HG03139 (cell line): ENCODE measurements around the gene PELI2.

Experiments
- ATAC-seq: cut with Tn5 transposase; IDR thresholded peaks from one replicate; pipeline ENCODE4 v1.9.1; 2021; ENCODE audit not compliant: unreplicated experiment

The PELI2 gene

GRCh38 chr14:56117765-56118610 lies at the start of gene PELI2:
Gene PELI2, plus strand, starts transcription at chr14:56118411. Its CDS starts 250 bp downstream, at chr14:56118661.
- ATAC-seq: peak; percentile 72

- ATAC-seq: no peak
Measured at GRCh38 chr14:56073799-56074198, 44.4 kb upstream of the PELI2 start.

GRCh38 chr14:56075301-56075700 lies 42.9 kb upstream of the PELI2 start:
- ATAC-seq: no peak

GRCh38 chr14:56081139-56081538 lies 37.1 kb upstream of the PELI2 start:
- no peak for ATAC-seq

- ATAC-seq: no peak
Measured at GRCh38 chr14:56082880-56083279, 35.3 kb upstream of the PELI2 start.

GRCh38 chr14:56085471-56085870 lies 32.7 kb upstream of the PELI2 start:
- ATAC-seq: no peak

GRCh38 chr14:56087671-56088471 lies 30.3 kb upstream of the PELI2 start:
- no peak for ATAC-seq

GRCh38 chr14:56088941-56089340 lies 29.3 kb upstream of the PELI2 start:
- no peak for ATAC-seq

- ATAC-seq: no peak
Measured at GRCh38 chr14:56092763-56093162, 25.4 kb upstream of the PELI2 start.

GRCh38 chr14:56094076-56094475 lies 24.1 kb upstream of the PELI2 start:
- ATAC-seq: no peak

- no peak for ATAC-seq
Measured at GRCh38 chr14:56098021-56098420, 20.2 kb upstream of the PELI2 start.

GRCh38 chr14:56099081-56099797 lies 19.0 kb upstream of the PELI2 start:
- no peak for ATAC-seq

GRCh38 chr14:56100556-56100955 lies 17.7 kb upstream of the PELI2 start:
- ATAC-seq: no peak

GRCh38 chr14:56102941-56103340 lies 15.3 kb upstream of the PELI2 start:
- no peak for ATAC-seq

- no peak for ATAC-seq
Measured at GRCh38 chr14:56107615-56108014, 10.6 kb upstream of the PELI2 start.

GRCh38 chr14:56108057-56108456 lies 10.2 kb upstream of the PELI2 start:
- ATAC-seq: no peak

- no peak for ATAC-seq
Measured at GRCh38 chr14:56112781-56113180, 5.4 kb upstream of the PELI2 start.

GRCh38 chr14:56115334-56115870 lies 2.8 kb upstream of the PELI2 start:
- ATAC-seq: no peak

GRCh38 chr14:56115976-56116893 lies 2.0 kb upstream of the PELI2 start:
- ATAC-seq: no peak

- ATAC-seq: peak; percentile 17
Measured at GRCh38 chr14:56118611-56119181, 485 bp downstream of the PELI2 start.
